ENCODE measurements around the gene ALDH1A1.
"Not testable (repeated sequence)": the region's sequence is repeated elsewhere in the genome, so short reads cannot be mapped to it uniquely, and the experiment has no call there.

ALDH1A1 gene

GRCh38 chr9:72943844-72944462 is 8.9 kb downstream of the ALDH1A1 start:
- no peak for DNase-seq (ENCODE audit: low spot score)

GRCh38 chr9:72942451-72942850 is 10.4 kb downstream of the ALDH1A1 start:
- DNase-seq (ENCODE audit: low spot score) = no peak

GRCh38 chr9:72939581-72939980 is 13.3 kb downstream of the ALDH1A1 start:
- not testable (repeated sequence) for DNase-seq (ENCODE audit: low spot score)

GRCh38 chr9:72937545-72937944 is 15.3 kb downstream of the ALDH1A1 start:
- no peak for DNase-seq (ENCODE audit: low spot score)

GRCh38 chr9:72936679-72937078 is 16.2 kb downstream of the ALDH1A1 start:
- DNase-seq (ENCODE audit: low spot score) = no peak

- no peak for DNase-seq (ENCODE audit: low spot score)
Measured at GRCh38 chr9:72936266-72936665, 16.6 kb downstream of the ALDH1A1 start.

- no peak for DNase-seq (ENCODE audit: low spot score)
Measured at GRCh38 chr9:72935595-72935994, 17.3 kb downstream of the ALDH1A1 start.

GRCh38 chr9:72933730-72934665 is 18.9 kb downstream of the ALDH1A1 start:
- DNase-seq (ENCODE audit: low spot score) = no peak

- DNase-seq (ENCODE audit: low spot score) = no peak
Measured at GRCh38 chr9:72932619-72933018, 20.2 kb downstream of the ALDH1A1 start.

- DNase-seq (ENCODE audit: low spot score) = no peak
Measured at GRCh38 chr9:72931897-72932296, 21.0 kb downstream of the ALDH1A1 start.

- DNase-seq (ENCODE audit: low spot score) = no peak
Measured at GRCh38 chr9:72931437-72931836, 21.4 kb downstream of the ALDH1A1 start.

- no peak for DNase-seq (ENCODE audit: low spot score)
Measured at GRCh38 chr9:72930828-72931227, 22.0 kb downstream of the ALDH1A1 start.

- DNase-seq (ENCODE audit: low spot score) = no peak
Measured at GRCh38 chr9:72929542-72929941, 23.3 kb downstream of the ALDH1A1 start.

GRCh38 chr9:72928042-72928507 is 24.8 kb downstream of the ALDH1A1 start:
- no peak for DNase-seq (ENCODE audit: low spot score)

- no peak for DNase-seq (ENCODE audit: low spot score)
Measured at GRCh38 chr9:72926506-72926905, 26.3 kb downstream of the ALDH1A1 start.

- DNase-seq (ENCODE audit: low spot score) = no peak
Measured at GRCh38 chr9:72925891-72926290, 27.0 kb downstream of the ALDH1A1 start.

- no peak for DNase-seq (ENCODE audit: low spot score)
Measured at GRCh38 chr9:72925126-72925789, 27.6 kb downstream of the ALDH1A1 start.

- no peak for DNase-seq (ENCODE audit: low spot score)
Measured at GRCh38 chr9:72924154-72924790, 28.6 kb downstream of the ALDH1A1 start.

GRCh38 chr9:72923077-72923476 is 29.8 kb downstream of the ALDH1A1 start:
- no peak for DNase-seq (ENCODE audit: low spot score)

GRCh38 chr9:72921888-72922654 is 30.8 kb downstream of the ALDH1A1 start:
- no peak for DNase-seq (ENCODE audit: low spot score)

GRCh38 chr9:72919246-72919945 is 33.5 kb downstream of the ALDH1A1 start:
- DNase-seq (ENCODE audit: low spot score) = no peak
